NCI-H774 (cell line): Measurements from ENCODE around the gene TTC27.
"Not testable (repeated sequence)": the region's sequence is repeated elsewhere in the genome, so short reads cannot be mapped to it uniquely, and the experiment has no call there.

Experiments
- DNase-seq: peaks from one replicate; lab custom pipeline; 2025; lab: John Stamatoyannopoulos, UW

The TTC27 gene

GRCh38 chr2:32852856-32853255 is 225.0 kb downstream of the TTC27 start:
- DNase-seq: no peak

- no peak for DNase-seq
Observed at GRCh38 chr2:32856891-32857290, 229.0 kb downstream of the TTC27 start.

GRCh38 chr2:32858713-32859112 is 230.9 kb downstream of the TTC27 start:
- DNase-seq: no peak

- DNase-seq: no peak
Observed at GRCh38 chr2:32860385-32860784, 232.5 kb downstream of the TTC27 start.

GRCh38 chr2:32862269-32863055 is 234.6 kb downstream of the TTC27 start:
- no peak for DNase-seq

- no peak for DNase-seq
Observed at GRCh38 chr2:32863326-32863725, 235.5 kb downstream of the TTC27 start.

- no peak for DNase-seq
Observed at GRCh38 chr2:32863803-32864202, 236.0 kb downstream of the TTC27 start.

- DNase-seq: no peak
Observed at GRCh38 chr2:32864334-32865111, 236.7 kb downstream of the TTC27 start.

GRCh38 chr2:32865399-32866068 is 237.7 kb downstream of the TTC27 start:
- DNase-seq: no peak

GRCh38 chr2:32866462-32866861 is 238.6 kb downstream of the TTC27 start:
- DNase-seq: not testable (repeated sequence)
